Lower lobe of right lung (tissue), 2 donors: Measurements from ENCODE around the gene FNBP1. TPM values are rescaled to one million over a fixed set of nuclear protein-coding genes. Genes with fewer than 3 reads are reported as not detected.
A peak's percentile ranks its signal among the peaks of the same experiment; 100 is the strongest.

Experiments used
- ATAC-seq, 2 donors: fragments of 200-7000 bp; cut with Tn5 transposase; one replicate each; pipeline ENCODE4 v1.9.1; 2020 to 2022; ENCODE audit warnings: mild to moderate bottlenecking in 2 of 2, moderate library complexity in 2 of 2
- DNase-seq: peaks from one replicate; pipeline ENCODE4 v3.0.0-alpha.2; 2020
- H3K27ac ChIP-seq: fragments of 200-600 bp; one replicate; pipeline ENCODE4 v1.8.0; 2022
- H3K27me3 ChIP-seq: fragments of 200-600 bp; one replicate; pipeline ENCODE4 v1.8.0; 2022; ENCODE audit warnings: low read depth
- H3K36me3 ChIP-seq: fragments of 200-600 bp; one replicate; pipeline ENCODE4 v1.8.0; 2022; ENCODE audit warnings: mild to moderate bottlenecking
- H3K4me1 ChIP-seq: fragments of 200-600 bp; one replicate; pipeline ENCODE4 v1.8.0; 2022
- H3K4me3 ChIP-seq: fragments of 200-600 bp; one replicate; pipeline ENCODE4 v1.8.0; 2022; ENCODE audit warnings: mild to moderate bottlenecking
- H3K9me3 ChIP-seq: fragments of 200-600 bp; one replicate; pipeline ENCODE4 v1.8.0; 2022
- CTCF ChIP-seq: fragments of 200-600 bp; IDR thresholded peaks from one replicate; pipeline ENCODE4 v1.8.0; 2022; ENCODE audit warnings: antibody characterized with exemption, mild to moderate bottlenecking
- intact Hi-C: fragments of 100-400 bp; cut with DNase I; formaldehyde crosslinking; loops from one replicate; pipeline ENCODE4 v1.11.0; 2022
- total RNA-seq: library from RNA; stranded (reverse); fragmentation: NEBNext Ultra II Directional; extraction: Animal tissue kit (Norgen Biotek cat#: 25700); gene quantifications from one replicate; pipeline ENCODE4 v1.2.1, GENCODE V29; 2021
- donor health status: DM: no; HTN: yes; CAD: no; lungs with severe emphysema.

Gene FNBP1
- total RNA-seq, 1 donor from 2014 or later = 61.1 TPM

- Histone ChIP-seq H3K4me1 (peaks cover 52% of the 10 kb centered on the region), H3K27ac (peak overlapping the region; percentile 92)
- DNase-seq = no peak
Measured at GRCh38 chr9:130040984-130041647, 1.9 kb downstream of the FNBP1 start.

GRCh38 chr9:130039528-130040147 lies 3.4 kb downstream of the FNBP1 start:
- Histone ChIP-seq H3K9me3 (no peaks in the 10 kb centered on the region), H3K4me1 (peaks cover 60% of the 10 kb centered on the region), H3K4me3 (peak overlapping the region; percentile 16), H3K27me3 (no peaks in the 10 kb centered on the region), H3K27ac (peak overlapping the region; percentile 3), H3K36me3 (no peaks in the 10 kb centered on the region)
- intact Hi-C loops = no loop called here
- TF ChIP-seq CTCF = no peak
- DNase-seq = no peak
- ATAC-seq = no peak

More at GRCh38 chr9:130040984-130041647, 1.9 kb downstream of the FNBP1 start:
- Histone ChIP-seq H3K27me3 (no peaks in the 10 kb centered on the region), H3K4me3 (peak overlapping the region; percentile 85), H3K9me3 (no peaks in the 10 kb centered on the region), H3K36me3 (no peaks in the 10 kb centered on the region)
- TF ChIP-seq CTCF = no peak
- intact Hi-C loops = no loop called here
- ATAC-seq = no peak

GRCh38 chr9:130036099-130036498 lies 6.9 kb downstream of the FNBP1 start:
- no peaks in the 10 kb centered on the region for H3K27me3 ChIP-seq
- H3K36me3 ChIP-seq = no peaks in the 10 kb centered on the region
- TF ChIP-seq CTCF = no peak
- DNase-seq = no peak
- no peaks in the 10 kb centered on the region for H3K9me3 ChIP-seq
- ATAC-seq = peak; percentile 70 to 84
- no peak overlapping the region for H3K27ac ChIP-seq
- no peak overlapping the region for H3K4me3 ChIP-seq
- peaks cover 55% of the 10 kb centered on the region for H3K4me1 ChIP-seq
- intact Hi-C loops = no loop called here

GRCh38 chr9:130034570-130034969 lies 8.4 kb downstream of the FNBP1 start:
- Histone ChIP-seq H3K27ac (no peak overlapping the region), H3K4me1 (peaks cover 54% of the 10 kb centered on the region), H3K27me3 (no peaks in the 10 kb centered on the region), H3K9me3 (no peaks in the 10 kb centered on the region), H3K4me3 (no peak overlapping the region), H3K36me3 (no peaks in the 10 kb centered on the region)
- intact Hi-C loops = no loop called here
- no peak for TF ChIP-seq CTCF
- ATAC-seq (no peak), DNase-seq (no peak)

- Histone ChIP-seq H3K4me1 (peaks cover 38% of the 10 kb centered on the region), H3K27me3 (no peaks in the 10 kb centered on the region), H3K36me3 (no peaks in the 10 kb centered on the region), H3K9me3 (no peaks in the 10 kb centered on the region), H3K4me3 (no peak overlapping the region), H3K27ac (no peak overlapping the region)
- ATAC-seq = no peak
- no peak for DNase-seq
- TF ChIP-seq CTCF = no peak
- intact Hi-C loops = no loop called here
Measured at GRCh38 chr9:130030651-130031127, 12.3 kb downstream of the FNBP1 start.
